ENCODE measurements around the gene DEFB125.

- TF ChIP-seq CTCF (IDR thresholded peaks at IDR 0.05; ENCODE audit: insufficient read depth, low read length) = no peak
- no peak for TF ChIP-seq POLR2AphosphoS5 (IDR thresholded peaks at IDR 0.05; ENCODE audit: low read depth)
Observed at GRCh38 chr20:142290-142689, 54.8 kb downstream of the DEFB125 start, which contains the start of gene DEFB126.
